ENCODE measurements around the gene KIF6.

The KIF6 gene

GRCh38 chr6:39590871-39591393 is 134.3 kb downstream of the KIF6 start:
- DNase-seq = no peak

- no peak for DNase-seq
These were observed 138.1 kb downstream of the KIF6 start for GRCh38 chr6:39587080-39587479.

- DNase-seq = no peak
These were observed 139.6 kb downstream of the KIF6 start for GRCh38 chr6:39585641-39586040.

GRCh38 chr6:39577446-39578165 is 147.6 kb downstream of the KIF6 start:
- no peak for DNase-seq

GRCh38 chr6:39576556-39577303 is 148.5 kb downstream of the KIF6 start:
- DNase-seq = no peak

- DNase-seq = no peak
These were observed 150.2 kb downstream of the KIF6 start for GRCh38 chr6:39574991-39575390.

GRCh38 chr6:39573541-39573940 is 151.7 kb downstream of the KIF6 start:
- no peak for DNase-seq

- DNase-seq = no peak
These were observed 152.4 kb downstream of the KIF6 start for GRCh38 chr6:39572661-39573340.

GRCh38 chr6:39568896-39569295 is 156.3 kb downstream of the KIF6 start:
- no peak for DNase-seq

GRCh38 chr6:39567091-39567490 is 158.1 kb downstream of the KIF6 start:
- DNase-seq = no peak

- DNase-seq = no peak
These were observed 158.8 kb downstream of the KIF6 start for GRCh38 chr6:39566456-39566855.

- no peak for DNase-seq
These were observed 159.3 kb downstream of the KIF6 start for GRCh38 chr6:39565956-39566355.

GRCh38 chr6:39563566-39564311 is 161.5 kb downstream of the KIF6 start:
- DNase-seq = no peak

GRCh38 chr6:39561536-39562266 is 163.5 kb downstream of the KIF6 start:
- DNase-seq = no peak

GRCh38 chr6:39560915-39561314 is 164.3 kb downstream of the KIF6 start:
- no peak for DNase-seq

GRCh38 chr6:39558591-39559190 is 166.5 kb downstream of the KIF6 start:
- DNase-seq = no peak

GRCh38 chr6:39558079-39558478 is 167.1 kb downstream of the KIF6 start:
- no peak for DNase-seq

GRCh38 chr6:39555136-39555535 is 170.1 kb downstream of the KIF6 start:
- no peak for DNase-seq

- no peak for DNase-seq
These were observed 171.1 kb downstream of the KIF6 start for GRCh38 chr6:39553860-39554802.

- DNase-seq = no peak
These were observed 172.2 kb downstream of the KIF6 start for GRCh38 chr6:39553029-39553428.

GRCh38 chr6:39550191-39550590 is 175.0 kb downstream of the KIF6 start:
- no peak for DNase-seq

Measured in inflammatory macrophage treated with lipopolysaccharide for 4 hours (primary cell).